Thyroid gland (tissue), 4 donors: ENCODE measurements around the gene RNGTT.

ENCODE experiments used
- CTCF ChIP-seq, 6 experiments: fragments of 200-600 bp in 3 of 6; fragments of 450-650 bp in 3 of 6; sonication (generic) in 3 of 6; IDR thresholded peaks; one replicate each; pipeline ENCODE4 v1.5.1; 2016 to 2019; ENCODE audit warnings: antibody characterized with exemption in 6 of 6, mild to moderate bottlenecking in 2 of 6, inconsistent platforms in 1 of 6, moderate library complexity in 1 of 6
- POLR2A ChIP-seq, 2 donors: fragments of 450-650 bp; IDR thresholded peaks; one replicate each; pipeline ENCODE4 v1.6.1; 2017; ENCODE audit warnings: antibody characterized with exemption in 2 of 2, mild to moderate bottlenecking in 2 of 2, moderate library complexity in 1 of 2

GRCh38 chr6:88914180-88914579 lies 49.2 kb downstream of the RNGTT start:
- TF ChIP-seq CTCF (IDR thresholded peaks at IDR 0.05) (no peak), POLR2A (IDR thresholded peaks at IDR 0.05) (no peak)
